Osteocyte (in vitro differentiated cells): Measurements from ENCODE around the gene PPP2CA. TPM values are rescaled to one million over a fixed set of nuclear protein-coding genes. Genes with fewer than 3 reads are reported as not detected.

Experiments used
- DNase-seq: peaks from one replicate; pipeline ENCODE4 v3.0.0; 2021; ENCODE audit warnings: mixed read lengths; ENCODE audit not compliant: unreplicated experiment; ENCODE audit errors: extremely low spot score
- H3K27ac Mint-ChIP-seq: one replicate; pipeline ENCODE4 v1.8.0; 2021; ENCODE audit warnings: mild to moderate bottlenecking, mixed read lengths; ENCODE audit not compliant: unreplicated experiment
- H3K27me3 Mint-ChIP-seq: one replicate; pipeline ENCODE4 v1.8.0; 2021; ENCODE audit warnings: mixed read lengths; ENCODE audit not compliant: unreplicated experiment
- H3K36me3 Mint-ChIP-seq: one replicate; pipeline ENCODE4 v1.8.0; 2021; ENCODE audit warnings: mixed read lengths; ENCODE audit not compliant: unreplicated experiment
- H3K4me1 Mint-ChIP-seq: one replicate; pipeline ENCODE4 v1.8.0; 2021; ENCODE audit warnings: mixed read lengths; ENCODE audit not compliant: unreplicated experiment
- H3K4me3 Mint-ChIP-seq: one replicate; pipeline ENCODE4 v1.8.0; 2021; ENCODE audit warnings: mild to moderate bottlenecking, moderate library complexity, mixed read lengths; ENCODE audit not compliant: unreplicated experiment
- H3K9me3 Mint-ChIP-seq: one replicate; pipeline ENCODE4 v1.8.0; 2021; ENCODE audit warnings: mixed read lengths; ENCODE audit not compliant: unreplicated experiment
- total RNA-seq: library from RNA; stranded (reverse); gene quantifications from 2 replicates; pipeline ENCODE4 v1.2.1, GENCODE V29; 2021
- TF ChIP-seq, protein P1 (sequence below): fragments of 200-600 bp; sonication (generic); IDR thresholded peaks from 2 replicates; pipeline ENCODE4 v1.5.0; 2021; ENCODE audit warnings: antibody characterized with exemption, mild to moderate bottlenecking, moderate library complexity

Gene PPP2CA
- total RNA-seq, 1 donor from 2014 or later: 117 TPM

DNA sequence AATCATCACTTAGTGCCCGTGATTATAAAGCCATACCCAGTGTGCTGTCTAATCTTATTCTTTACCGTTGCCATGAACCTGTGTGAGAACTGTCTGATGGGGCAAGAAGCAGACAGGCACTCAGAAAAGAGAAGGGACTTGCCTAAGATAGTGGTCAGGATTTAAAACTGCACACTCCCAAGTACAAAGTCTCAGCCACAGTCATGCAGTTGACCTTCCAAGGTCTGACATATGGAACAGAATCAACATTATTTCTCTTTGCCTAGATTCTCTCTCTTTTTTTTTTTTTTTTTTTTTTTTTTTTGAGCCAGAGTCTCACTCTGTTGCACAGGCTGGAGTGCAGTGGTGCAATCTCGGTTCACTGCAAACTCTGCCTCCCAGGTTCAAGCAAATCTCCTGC lies 1.9 kb upstream of the PPP2CA start:
- no peaks in the 10 kb centered on the region for H3K27me3 Mint-ChIP-seq
- H3K4me3 Mint-ChIP-seq: peak overlapping the region; percentile 93
- DNase-seq: no peak
- no peaks in the 10 kb centered on the region for H3K9me3 Mint-ChIP-seq
- H3K27ac Mint-ChIP-seq: peak overlapping the region; percentile 99
- H3K4me1 Mint-ChIP-seq: peaks cover 28% of the 10 kb centered on the region
- TF ChIP-seq, protein P1, sequence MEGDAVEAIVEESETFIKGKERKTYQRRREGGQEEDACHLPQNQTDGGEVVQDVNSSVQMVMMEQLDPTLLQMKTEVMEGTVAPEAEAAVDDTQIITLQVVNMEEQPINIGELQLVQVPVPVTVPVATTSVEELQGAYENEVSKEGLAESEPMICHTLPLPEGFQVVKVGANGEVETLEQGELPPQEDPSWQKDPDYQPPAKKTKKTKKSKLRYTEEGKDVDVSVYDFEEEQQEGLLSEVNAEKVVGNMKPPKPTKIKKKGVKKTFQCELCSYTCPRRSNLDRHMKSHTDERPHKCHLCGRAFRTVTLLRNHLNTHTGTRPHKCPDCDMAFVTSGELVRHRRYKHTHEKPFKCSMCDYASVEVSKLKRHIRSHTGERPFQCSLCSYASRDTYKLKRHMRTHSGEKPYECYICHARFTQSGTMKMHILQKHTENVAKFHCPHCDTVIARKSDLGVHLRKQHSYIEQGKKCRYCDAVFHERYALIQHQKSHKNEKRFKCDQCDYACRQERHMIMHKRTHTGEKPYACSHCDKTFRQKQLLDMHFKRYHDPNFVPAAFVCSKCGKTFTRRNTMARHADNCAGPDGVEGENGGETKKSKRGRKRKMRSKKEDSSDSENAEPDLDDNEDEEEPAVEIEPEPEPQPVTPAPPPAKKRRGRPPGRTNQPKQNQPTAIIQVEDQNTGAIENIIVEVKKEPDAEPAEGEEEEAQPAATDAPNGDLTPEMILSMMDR: no peak
- H3K36me3 Mint-ChIP-seq: no peaks in the 10 kb centered on the region

DNA sequence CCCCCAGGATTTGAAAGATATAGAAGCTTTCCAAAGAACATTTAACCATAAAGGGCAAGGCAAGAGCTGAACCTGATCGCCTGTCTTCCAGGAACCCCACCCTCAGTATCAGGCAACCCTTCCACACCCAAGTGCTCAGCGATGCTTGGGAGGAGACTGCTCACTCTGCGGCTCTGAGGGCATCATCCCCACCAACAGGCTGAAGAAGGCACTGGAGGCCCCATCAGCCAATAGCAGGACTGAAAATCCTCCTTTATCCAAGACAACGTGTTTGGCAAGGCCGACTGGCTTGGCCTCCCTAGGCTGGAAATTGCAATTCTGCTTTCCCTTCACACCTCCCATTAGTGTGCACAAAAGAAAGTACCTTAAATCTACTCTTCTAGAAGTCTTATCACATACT lies 1.4 kb upstream of the PPP2CA start:
- no peak for DNase-seq
- TF ChIP-seq, protein P1: no peak
- Mint-ChIP-seq H3K9me3 (no peaks in the 10 kb centered on the region), H3K27me3 (no peaks in the 10 kb centered on the region), H3K4me1 (peaks cover 34% of the 10 kb centered on the region), H3K36me3 (no peaks in the 10 kb centered on the region), H3K4me3 (peak overlapping the region; percentile 93), H3K27ac (peak overlapping the region; percentile 99)

DNA sequence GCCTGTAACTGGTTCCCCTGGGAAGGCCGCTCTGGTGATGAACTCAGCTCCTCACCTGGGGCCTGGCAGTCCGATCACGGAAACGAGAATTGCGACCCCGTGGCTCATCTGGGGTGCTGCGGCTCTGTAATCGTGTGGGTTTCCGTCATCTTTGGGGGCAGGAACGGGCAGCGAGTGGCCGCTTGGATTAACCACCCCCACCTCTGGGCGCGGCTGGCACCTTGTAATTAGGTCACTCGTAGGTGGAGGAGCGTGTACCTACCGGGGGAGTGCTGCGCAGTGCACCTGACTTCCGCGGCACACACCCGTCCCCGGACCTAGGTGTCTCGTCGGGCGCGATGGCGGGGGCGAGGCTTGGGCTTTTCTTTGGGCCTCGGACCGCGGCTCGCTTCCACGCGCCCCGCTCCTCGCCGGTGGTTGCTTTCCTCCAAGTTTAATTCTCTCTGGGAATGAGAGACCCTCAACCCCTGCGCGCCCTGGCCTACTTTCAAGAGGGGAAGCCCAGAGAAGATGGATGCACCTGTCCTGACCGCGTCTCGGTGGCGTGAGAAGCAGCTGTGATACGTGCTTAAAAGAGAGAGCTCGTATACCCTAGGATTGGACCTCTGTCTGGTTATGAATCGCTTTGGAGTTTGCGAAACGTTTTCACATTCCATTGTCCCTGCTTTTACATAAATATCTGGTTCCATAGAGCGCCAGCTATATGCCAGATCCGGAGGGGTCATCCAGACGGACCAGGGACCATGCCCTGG lies 744 bp upstream of the PPP2CA start:
- H3K9me3 Mint-ChIP-seq: no peaks in the 10 kb centered on the region
- peaks cover 38% of the 10 kb centered on the region for H3K4me1 Mint-ChIP-seq
- no peaks in the 10 kb centered on the region for H3K27me3 Mint-ChIP-seq
- DNase-seq: no peak
- H3K36me3 Mint-ChIP-seq: no peaks in the 10 kb centered on the region
- H3K4me3 Mint-ChIP-seq: peak overlapping the region; percentile 93
- TF ChIP-seq, protein P1: no peak
- peak overlapping the region; percentile 99 for H3K27ac Mint-ChIP-seq

DNA sequence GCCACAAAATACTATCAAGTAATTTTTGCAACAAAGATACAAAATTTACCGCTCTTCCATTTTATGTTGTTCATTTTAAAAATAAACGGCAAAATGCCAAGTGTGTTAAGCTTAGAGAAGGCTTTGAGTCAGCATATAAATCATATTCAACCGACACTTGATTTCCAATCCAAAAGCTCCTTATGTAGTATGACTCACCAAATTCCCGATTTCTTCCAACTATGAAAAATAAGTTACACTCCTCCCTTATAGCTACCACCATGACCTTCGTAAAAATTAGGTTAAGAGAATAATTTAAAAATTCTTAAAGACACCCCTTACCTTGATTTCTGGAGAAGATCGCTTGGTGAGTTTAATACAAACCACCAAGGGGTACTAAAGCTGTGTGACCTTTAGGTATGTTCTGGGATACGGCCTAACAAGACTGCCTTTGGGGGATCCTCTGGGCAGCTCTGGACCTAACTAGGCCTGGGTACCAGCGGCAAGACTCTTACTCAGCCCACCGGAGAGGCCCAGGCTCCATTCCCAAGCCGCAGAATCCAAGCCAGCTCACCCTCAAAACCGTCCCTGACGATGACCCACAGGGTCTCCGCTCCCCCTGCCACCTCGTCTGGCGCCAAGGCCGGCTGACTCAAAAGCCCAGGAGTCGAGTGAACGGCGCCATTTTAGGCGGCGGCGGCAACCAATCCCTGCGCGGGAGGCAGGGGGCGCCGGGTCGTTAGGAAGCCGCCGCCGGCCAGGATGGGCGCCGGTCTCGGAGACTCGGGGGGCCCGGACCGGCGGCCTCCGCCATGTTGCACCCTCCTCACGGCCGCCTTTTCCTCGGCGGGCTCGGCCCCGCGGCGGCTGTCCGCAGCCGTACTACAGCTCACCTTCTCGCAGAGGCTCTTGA lies 739 bp downstream of the PPP2CA start:
- Mint-ChIP-seq H3K27ac (peak overlapping the region; percentile 99), H3K4me3 (peak overlapping the region; percentile 93), H3K27me3 (no peaks in the 10 kb centered on the region), H3K36me3 (peaks cover 8% of the 10 kb centered on the region), H3K4me1 (peaks cover 48% of the 10 kb centered on the region), H3K9me3 (no peaks in the 10 kb centered on the region)
- TF ChIP-seq, protein P1: peak; percentile 24
- DNase-seq: peak; percentile 90
